Breast epithelium (tissue), 4 donors: ENCODE measurements around the gene RNASE11. TPM values are rescaled to one million over a fixed set of nuclear protein-coding genes. Genes with fewer than 3 reads are reported as not detected.
"Not testable (repeated sequence)": the region's sequence is repeated elsewhere in the genome, so short reads cannot be mapped to it uniquely, and the experiment has no call there.

Experiments used
- DNase-seq, 2 donors: peaks; one replicate each; pipeline ENCODE4 v3.0.0-alpha.2; 2019; ENCODE audit warnings: low spot score in 2 of 2
- H3K27ac ChIP-seq, 2 donors: fragments of 200-600 bp; sonication (generic) in 1 of 2; one replicate each; pipeline ENCODE4 v1.5.1; 2016 to 2019; ENCODE audit warnings: mild to moderate bottlenecking in 1 of 2
- H3K27me3 ChIP-seq, 2 donors: fragments of 200-600 bp; sonication (generic) in 1 of 2; one replicate each; pipeline versions ENCODE4 v1.5.1 to v1.6.0; 2017 to 2019; ENCODE audit warnings: control low read depth in 1 of 2, mild to moderate bottlenecking in 1 of 2
- H3K36me3 ChIP-seq: fragments of 200-600 bp; one replicate; pipeline ENCODE4 v1.5.1; 2019
- H3K4me1 ChIP-seq, 2 donors: fragments of 200-600 bp; sonication (generic); one replicate each; pipeline ENCODE4 v1.5.1; 2016 to 2019; ENCODE audit warnings: control low read depth in 1 of 2
- H3K4me3 ChIP-seq, 3 donors: fragments of 200-600 bp; sonication (generic); 1 replicate in 2 of 3; 2 replicates in 1 of 3; pipeline ENCODE4 v1.5.1; 2016 to 2019; ENCODE audit warnings: mild to moderate bottlenecking in 3 of 3, moderate library complexity in 2 of 3
- H3K9me3 ChIP-seq, 2 donors: fragments of 200-600 bp; sonication (generic) in 1 of 2; one replicate each; pipeline ENCODE4 v1.5.1; 2016 to 2019; ENCODE audit warnings: control low read depth in 1 of 2
- POLR2A ChIP-seq: fragments of 450-650 bp; IDR thresholded peaks from one replicate; pipeline ENCODE4 v1.6.1; 2016; ENCODE audit warnings: antibody characterized with exemption, mild to moderate bottlenecking, moderate library complexity
- POLR2AphosphoS5 ChIP-seq, 3 donors: sonication (generic); formaldehyde crosslinking; IDR thresholded peaks; one replicate each; pipeline ENCODE4 v1.6.1; 2017; ENCODE audit warnings: antibody characterized with exemption in 3 of 3
- intact Hi-C: fragments of 100-400 bp; cut with DNase I; formaldehyde crosslinking; loops from one replicate; pipeline ENCODE4 v1.15.1; 2023; ENCODE audit warnings: low total_unique reads
- total RNA-seq, 3 donors: library from RNA; depleted of rRNA; stranded (reverse); fragments of >200 nt; gene quantifications; one replicate each; pipeline ENCODE4 v1.1.0, GENCODE V29; 2016
- TF ChIP-seq, protein P1 (sequence below), 3 donors: fragments of 450-650 bp; IDR thresholded peaks; one replicate each; pipeline ENCODE4 v1.5.1; 2016 to 2017; ENCODE audit warnings: antibody characterized with exemption in 3 of 3, mild to moderate bottlenecking in 3 of 3, moderate library complexity in 3 of 3

The RNASE11 gene
- total RNA-seq, 3 donors from 2014 or later: not detected

- Histone ChIP-seq H3K4me3 (peak overlapping the region; percentile 30 to 55 (median 31)), H3K36me3 (no peaks in the 10 kb centered on the region), H3K4me1 (no peaks in the 10 kb centered on the region), H3K27ac (peak overlapping the region; percentile 2 to 23), H3K9me3 (no peaks in the 10 kb centered on the region), H3K27me3 (peaks cover 0 to 35% of the 10 kb centered on the region in 2 donors)
- intact Hi-C loops: no loop called here
- DNase-seq: no peak
- no peak for TF ChIP-seq POLR2A
- TF ChIP-seq, protein P1, sequence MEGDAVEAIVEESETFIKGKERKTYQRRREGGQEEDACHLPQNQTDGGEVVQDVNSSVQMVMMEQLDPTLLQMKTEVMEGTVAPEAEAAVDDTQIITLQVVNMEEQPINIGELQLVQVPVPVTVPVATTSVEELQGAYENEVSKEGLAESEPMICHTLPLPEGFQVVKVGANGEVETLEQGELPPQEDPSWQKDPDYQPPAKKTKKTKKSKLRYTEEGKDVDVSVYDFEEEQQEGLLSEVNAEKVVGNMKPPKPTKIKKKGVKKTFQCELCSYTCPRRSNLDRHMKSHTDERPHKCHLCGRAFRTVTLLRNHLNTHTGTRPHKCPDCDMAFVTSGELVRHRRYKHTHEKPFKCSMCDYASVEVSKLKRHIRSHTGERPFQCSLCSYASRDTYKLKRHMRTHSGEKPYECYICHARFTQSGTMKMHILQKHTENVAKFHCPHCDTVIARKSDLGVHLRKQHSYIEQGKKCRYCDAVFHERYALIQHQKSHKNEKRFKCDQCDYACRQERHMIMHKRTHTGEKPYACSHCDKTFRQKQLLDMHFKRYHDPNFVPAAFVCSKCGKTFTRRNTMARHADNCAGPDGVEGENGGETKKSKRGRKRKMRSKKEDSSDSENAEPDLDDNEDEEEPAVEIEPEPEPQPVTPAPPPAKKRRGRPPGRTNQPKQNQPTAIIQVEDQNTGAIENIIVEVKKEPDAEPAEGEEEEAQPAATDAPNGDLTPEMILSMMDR (IDR thresholded peaks at IDR 0.05): no peak
- no peak for TF ChIP-seq POLR2AphosphoS5 (IDR thresholded peaks at IDR 0.05)
Measured at GRCh38 chr14:20624495-20625070, 36.8 kb upstream of the RNASE11 start.

- H3K9me3 ChIP-seq: no peaks in the 10 kb centered on the region
- no peak for DNase-seq
- no peaks in the 10 kb centered on the region for H3K36me3 ChIP-seq
- intact Hi-C loops: no loop called here
- TF ChIP-seq, protein P1 (IDR thresholded peaks at IDR 0.05): no peak
- TF ChIP-seq POLR2A (no peak), POLR2AphosphoS5 (IDR thresholded peaks at IDR 0.05) (no peak)
- H3K4me1 ChIP-seq: no peaks in the 10 kb centered on the region
- no peak overlapping the region for H3K4me3 ChIP-seq
- H3K27ac ChIP-seq: no peak overlapping the region
- H3K27me3 ChIP-seq: peaks cover 0 to 28% of the 10 kb centered on the region in 2 donors
Measured at GRCh38 chr14:20623798-20624197, 36.0 kb upstream of the RNASE11 start.

DNA sequence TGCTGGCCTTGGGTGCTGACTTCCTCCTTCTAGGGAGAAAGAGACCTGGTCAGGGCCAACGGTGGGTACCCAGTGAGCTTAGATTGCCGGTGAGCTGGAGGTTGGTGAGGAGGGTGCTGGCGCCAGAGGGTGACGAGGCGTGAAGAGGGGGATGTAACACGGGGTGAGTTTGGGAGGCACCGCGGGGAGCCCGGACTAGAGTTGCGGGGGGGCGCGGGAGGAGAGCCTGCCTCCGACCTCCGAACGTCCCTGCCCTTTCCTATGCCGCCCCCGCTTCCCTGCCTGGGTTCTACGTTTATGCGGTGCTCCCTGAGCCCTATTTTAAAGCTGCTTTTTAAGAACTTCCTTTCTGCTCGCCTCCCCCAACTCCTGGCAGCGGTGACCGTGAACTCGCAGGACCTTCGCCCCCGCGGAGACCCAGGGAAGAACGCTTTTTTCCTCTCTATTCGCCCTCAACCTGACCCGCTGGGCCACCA, 35.1 kb upstream of the RNASE11 start:
- H3K4me1 ChIP-seq: no peaks in the 10 kb centered on the region
- no peaks in the 10 kb centered on the region for H3K36me3 ChIP-seq
- intact Hi-C loops: no loop called here
- peak overlapping the region in 1 of 3 donors; percentile 34 for H3K4me3 ChIP-seq
- no peak for TF ChIP-seq POLR2A
- no peak for TF ChIP-seq POLR2AphosphoS5 (IDR thresholded peaks at IDR 0.05)
- TF ChIP-seq, protein P1 (IDR thresholded peaks at IDR 0.05): no peak
- no peak overlapping the region for H3K27ac ChIP-seq
- H3K9me3 ChIP-seq: no peaks in the 10 kb centered on the region
- DNase-seq: no peak
- H3K27me3 ChIP-seq: peaks cover 0 to 18% of the 10 kb centered on the region in 2 donors

- no peaks in the 10 kb centered on the region for H3K9me3 ChIP-seq
- intact Hi-C loops: no loop called here
- H3K27ac ChIP-seq: no peak overlapping the region
- no peak overlapping the region for H3K4me3 ChIP-seq
- TF ChIP-seq POLR2AphosphoS5 (IDR thresholded peaks at IDR 0.05) (no peak), POLR2A (no peak)
- TF ChIP-seq, protein P1 (IDR thresholded peaks at IDR 0.05): no peak
- H3K36me3 ChIP-seq: no peaks in the 10 kb centered on the region
- no peaks in the 10 kb centered on the region for H3K4me1 ChIP-seq
- H3K27me3 ChIP-seq: peaks cover 0 to 5% of the 10 kb centered on the region in 2 donors
- no peak for DNase-seq
Measured at GRCh38 chr14:20620798-20621478, 33.1 kb upstream of the RNASE11 start.

DNA sequence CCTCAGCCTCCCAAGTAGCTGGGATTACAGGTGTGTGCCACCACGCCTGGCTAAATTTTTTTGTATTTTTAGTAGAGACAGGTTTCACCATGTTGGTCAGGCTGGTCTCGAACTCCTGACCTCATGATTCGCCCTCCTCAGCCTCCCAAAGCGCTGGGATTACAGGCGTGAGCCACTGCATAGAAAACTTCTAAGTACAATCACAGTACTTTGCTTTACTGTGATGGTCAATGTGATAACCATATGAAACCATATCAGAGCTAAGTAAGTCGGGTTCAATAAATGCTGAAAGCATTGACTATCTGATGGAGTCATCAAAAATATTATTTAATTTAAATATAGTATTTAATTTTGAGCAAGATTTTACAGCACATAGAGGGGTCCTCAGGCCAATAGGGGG, 31.9 kb upstream of the RNASE11 start:
- H3K27me3 ChIP-seq, H3K27ac ChIP-seq, H3K4me1 ChIP-seq, DNase-seq, H3K4me3 ChIP-seq, H3K36me3 ChIP-seq, H3K9me3 ChIP-seq, intact Hi-C loops: not testable (repeated sequence)
